Stimulated activated CD4-positive, alpha-beta T cell treated with anti-CD3 and anti-CD28 coated beads, Interleukin-4, amount 100 ng/mL, for 24 hours (primary cell): ENCODE data around the gene URAD.

Experiments
- DNase-seq: peaks from one replicate; pipeline ENCODE4 v3.0.0-alpha.2; 2020

URAD gene

GRCh38 chr13:27954406-27954851, 34.1 kb downstream of the URAD start:
- DNase-seq: no peak

- DNase-seq: peak; percentile 62
These were observed 34.7 kb downstream of the URAD start for GRCh38 chr13:27953676-27954405.

- DNase-seq: no peak
These were observed 35.4 kb downstream of the URAD start for GRCh38 chr13:27952876-27953675.

- no peak for DNase-seq
These were observed 45.5 kb downstream of the URAD start for GRCh38 chr13:27942972-27943371.

GRCh38 chr13:27933580-27934328, 54.7 kb downstream of the URAD start:
- no peak for DNase-seq

- DNase-seq: no peak
These were observed 55.4 kb downstream of the URAD start for GRCh38 chr13:27933118-27933517.

GRCh38 chr13:27929868-27930267, 58.6 kb downstream of the URAD start:
- DNase-seq: no peak

- DNase-seq: no peak
These were observed 59.4 kb downstream of the URAD start for GRCh38 chr13:27928805-27929753.

GRCh38 chr13:27928353-27928804, 60.1 kb downstream of the URAD start:
- DNase-seq: no peak
